HCT116 (cell line): ENCODE measurements around the gene TTLL10. TPM values are rescaled to one million over a fixed set of nuclear protein-coding genes. Genes with fewer than 3 reads are reported as not detected.

Source experiments
- ATAC-seq: fragments of 200-7000 bp; cut with Tn5 transposase; 2 replicates; pipeline ENCODE4 v1.9.1; 2020; ENCODE audit warnings: mild to moderate bottlenecking, moderate library complexity
- BruUV-seq: library from RNA; stranded (reverse); fragments of 400-500 nt; replicated peaks from 2 replicates; lab custom pipeline; 2021; lab: Mats Ljungman, UMichigan
- CTCF ChIA-PET: fragments of 300-600 bp; sonication (Branson Sonifier 250); formaldehyde crosslinking; loops from one replicate; lab custom pipeline; 2021; ENCODE audit warnings: antibody characterized with exemption; lab: Charles Lee
- POLR2A ChIA-PET: fragments of 300-600, 350-600 bp; sonication (Branson Sonifier 250); formaldehyde crosslinking; loops from one replicate; lab custom pipeline; 2021; ENCODE audit warnings: antibody characterized with exemption; lab: Charles Lee
- RAD21 ChIA-PET, 2 experiments: fragments of 300-600 bp; sonication (Branson Sonifier 250); formaldehyde crosslinking; loops; one replicate each; lab custom pipeline; 2023; ENCODE audit warnings: low total read pairs in 2 of 2; ENCODE audit not compliant: uncharacterized antibody in 2 of 2, unreplicated experiment in 2 of 2, low non-redundant PET in 1 of 2; lab: Charles Lee
- DNase-seq: peaks from one replicate; pipeline ENCODE4 v3.0.0-alpha.2; 2010; ENCODE audit warnings: low read depth, low spot score
- H2AFZ ChIP-seq: fragments of 200-600 bp; shearing (Covaris generic), sonication (generic); 2 replicates; pipeline ENCODE4 v1.6.1; 2017; ENCODE audit warnings: low read depth, mixed run types, mixed read lengths, antibody characterized with exemption, low read length; ENCODE audit not compliant: poor library complexity, severe bottlenecking
- H3K27ac ChIP-seq: 2 replicates; pipeline ENCODE4 v1.5.1; 2012; ENCODE audit warnings: low read depth, low read length
- H3K27me3 ChIP-seq: fragments of 200-600 bp; sonication (generic); 2 replicates; pipeline ENCODE4 v1.6.1; 2016; ENCODE audit warnings: mixed run types, low read length, mixed read lengths; ENCODE audit not compliant: insufficient read depth
- H3K36me3 ChIP-seq, 2 experiments: fragments of 200-500 bp in 1 of 2; fragments of 200-600 bp in 1 of 2; sonication (Bioruptor generic) in 1 of 2; sonication (generic) in 1 of 2; 2 replicates each; pipeline versions ENCODE4 v1.5.1 to v1.6.1; 2014 to 2016; ENCODE audit warnings: low read length in 2 of 2, inconsistent platforms in 1 of 2, mixed read lengths in 1 of 2, mixed run types in 1 of 2; ENCODE audit not compliant: insufficient read depth in 2 of 2, control insufficient read depth in 1 of 2
- H3K4me1 ChIP-seq, 2 experiments: fragments of 200-600 bp in 1 of 2; sonication (generic) in 1 of 2; 2 replicates each; pipeline versions ENCODE4 v1.5.1 to v1.6.1; 2012 to 2017; ENCODE audit warnings: low read length in 2 of 2, inconsistent platforms in 1 of 2, mild to moderate bottlenecking in 1 of 2, mixed read lengths in 1 of 2, mixed run types in 1 of 2, moderate library complexity in 1 of 2; ENCODE audit not compliant: insufficient read depth in 2 of 2, control insufficient read depth in 1 of 2
- H3K4me2 ChIP-seq: fragments of 200-600 bp; sonication (generic); 2 replicates; pipeline ENCODE4 v1.6.1; 2017; ENCODE audit warnings: mixed run types, low read length, mixed read lengths
- H3K4me3 ChIP-seq, 2 experiments: fragments of 200-600 bp in 1 of 2; sonication (generic) in 1 of 2; replicated peaks in 1 of 2; 2 replicates each; pipeline ENCODE4 v1.5.1; 2011 to 2016; ENCODE audit warnings: low read length in 2 of 2, control low read depth in 1 of 2, low read depth in 1 of 2, mild to moderate bottlenecking in 1 of 2, mixed read lengths in 1 of 2, mixed run types in 1 of 2
- H3K79me2 ChIP-seq: fragments of 200-600 bp; sonication (generic); 2 replicates; pipeline ENCODE4 v1.6.1; 2017; ENCODE audit warnings: mild to moderate bottlenecking, mixed run types, low read length, moderate library complexity, mixed read lengths; ENCODE audit not compliant: insufficient read depth
- H3K9ac ChIP-seq: fragments of 200-600 bp; sonication (generic); 2 replicates; pipeline ENCODE4 v1.6.1; 2016; ENCODE audit warnings: low read length, mixed read lengths
- H3K9me2 ChIP-seq: fragments of 200-600 bp; sonication (generic), shearing (Covaris generic); 2 replicates; pipeline ENCODE4 v1.6.1; 2017; ENCODE audit warnings: mixed run types, mild to moderate bottlenecking, moderate library complexity; ENCODE audit not compliant: insufficient read depth
- H3K9me3 ChIP-seq, 2 experiments: fragments of 200-500 bp in 1 of 2; fragments of 200-600 bp in 1 of 2; sonication (Bioruptor generic) in 1 of 2; sonication (generic) in 1 of 2; 2 replicates each; pipeline ENCODE4 v1.6.1; 2014 to 2017; ENCODE audit warnings: low read length in 2 of 2, mixed read lengths in 2 of 2, inconsistent platforms in 1 of 2, low read depth in 1 of 2, mild to moderate bottlenecking in 1 of 2, mixed run types in 1 of 2, moderate library complexity in 1 of 2; ENCODE audit not compliant: control insufficient read depth in 1 of 2, insufficient read depth in 1 of 2
- H4K20me1 ChIP-seq: fragments of 200-600 bp; sonication (generic), shearing (Covaris generic); 2 replicates; pipeline ENCODE4 v1.6.1; 2017; ENCODE audit warnings: mixed run types, mild to moderate bottlenecking, moderate library complexity; ENCODE audit not compliant: insufficient read depth
- CBX3 ChIP-seq: IDR thresholded peaks from 2 replicates; pipeline ENCODE4 v1.6.1; 2012; ENCODE audit warnings: low read depth
- EGR1 ChIP-seq: IDR thresholded peaks from 2 replicates; pipeline ENCODE4 v1.6.1; 2012; ENCODE audit warnings: low read depth
- JUND ChIP-seq: IDR thresholded peaks from 2 replicates; pipeline ENCODE4 v1.6.1; 2012
- POLR2A ChIP-seq: IDR thresholded peaks from 2 replicates; pipeline ENCODE4 v1.7.0; 2011; ENCODE audit warnings: borderline replicate concordance; ENCODE audit not compliant: insufficient read depth, insufficient read length; ENCODE audit errors: extremely low read depth
- SIN3A ChIP-seq: IDR thresholded peaks from 2 replicates; pipeline ENCODE4 v1.6.1; 2012; ENCODE audit warnings: low read depth
- SP1 ChIP-seq: IDR thresholded peaks from 2 replicates; pipeline ENCODE4 v1.6.1; 2012; ENCODE audit warnings: low read depth
- TCF7L2 ChIP-seq: IDR thresholded peaks from 2 replicates; pipeline ENCODE4 v1.7.0; 2011; ENCODE audit warnings: borderline replicate concordance, inconsistent platforms; ENCODE audit not compliant: insufficient read depth, insufficient read length; ENCODE audit errors: extremely low read depth
- YY1 ChIP-seq: IDR thresholded peaks from 2 replicates; pipeline ENCODE4 v1.6.1; 2011; ENCODE audit warnings: low read length, low read depth, moderate library complexity, mild to moderate bottlenecking; ENCODE audit not compliant: insufficient replicate concordance; ENCODE audit errors: extremely low read depth
- ZFX ChIP-seq: fragments of 450-650 bp; IDR thresholded peaks from 2 replicates; pipeline ENCODE4 v1.6.1; 2017
- ZNF274 ChIP-seq: fragments of 200-500 bp; sonication (Bioruptor generic); IDR thresholded peaks from 2 replicates; pipeline ENCODE4 v1.6.1; 2014; ENCODE audit warnings: mild to moderate bottlenecking, low read depth, low read length, inconsistent platforms
- intact Hi-C: fragments of 100-400 bp; cut with micrococcal nuclease; formaldehyde crosslinking; loops from 2 replicates; pipeline ENCODE4 v1.10.0; 2022
- total RNA-seq: library from RNA; stranded (reverse); gene quantifications from one replicate; pipeline ENCODE4 v1.2.1, GENCODE V29; 2021; ENCODE audit not compliant: unreplicated experiment
- TF ChIP-seq, protein P1 (sequence below): IDR thresholded peaks from 2 replicates; pipeline ENCODE4 v1.6.1; 2011; ENCODE audit warnings: mild to moderate bottlenecking, low read length, moderate library complexity; ENCODE audit not compliant: insufficient replicate concordance; ENCODE audit errors: extremely low read depth
- TF ChIP-seq, protein P2 (sequence below), 3 experiments: fragments of 200-600 bp in 1 of 3; sonication (generic) in 1 of 3; IDR thresholded peaks in 2 of 3; conservative IDR thresholded peaks in 1 of 3; 2 replicates each; pipeline ENCODE4 v1.5.1; 2012 to 2017; ENCODE audit warnings: low read depth in 2 of 3, low read length in 2 of 3, antibody characterized with exemption in 1 of 3, borderline replicate concordance in 1 of 3, control low read depth in 1 of 3, mild to moderate bottlenecking in 1 of 3, mixed read lengths in 1 of 3, mixed run types in 1 of 3, moderate library complexity in 1 of 3; ENCODE audit not compliant: insufficient read depth in 1 of 3
- TF ChIP-seq, protein P3 (sequence below): IDR thresholded peaks from 2 replicates; pipeline ENCODE4 v1.6.1; 2012

TTLL10 gene
- total RNA-seq, 1 experiment from 2014 or later, result 0.10 TPM

DNA sequence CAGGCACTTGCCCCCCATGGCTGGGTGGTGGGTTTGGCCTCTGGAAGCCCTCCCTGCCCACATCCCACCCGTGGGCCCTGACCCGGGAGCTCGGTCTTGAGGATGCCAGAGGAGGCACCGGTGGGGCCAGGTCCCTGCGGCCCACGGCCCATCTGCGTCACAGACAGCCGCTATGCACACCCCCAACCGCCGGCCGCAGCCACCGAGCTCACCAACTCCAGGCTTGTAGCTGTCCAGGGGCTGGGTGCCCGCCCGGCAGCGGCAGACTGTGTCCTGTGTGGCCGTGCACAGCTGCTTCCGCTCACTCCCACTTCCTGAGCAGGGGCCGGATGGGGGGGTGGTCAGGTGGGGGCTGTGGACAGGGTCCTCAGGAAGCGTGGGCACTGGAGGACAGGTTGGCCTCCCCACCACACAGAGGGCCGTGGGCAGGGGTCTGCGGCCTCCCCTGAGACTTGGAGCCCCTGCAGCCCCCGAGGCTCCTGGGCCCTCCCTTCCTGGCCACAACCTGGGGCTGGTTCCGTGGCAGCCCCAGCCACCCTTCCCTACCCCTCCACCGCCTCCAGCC is 39.2 kb downstream of the TTLL10 start:
- CTCF ChIA-PET, result no interaction called here
- no TSS peak for BruUV-seq

More for the DNA sequence above, 39.2 kb downstream of the TTLL10 start:
- peaks cover 12 to 16% of the 10 kb centered on the region in 2 experiments for H3K4me1 ChIP-seq
- H3K9me3 ChIP-seq, result no peaks in the 10 kb centered on the region
- no peak for DNase-seq
- ATAC-seq, result no peak
- no peaks in the 10 kb centered on the region for H4K20me1 ChIP-seq
- H3K9ac ChIP-seq, result no peak overlapping the region
- ChIA-PET POLR2A (interaction anchor here (1.7 kb wide), 1 partner anchor 48 kb away, joined by 3 read pairs; no protein-coding TSS in a partner anchor), RAD21 (interaction anchor here in 1 of 2 experiments (0.6 kb wide), 1 partner anchor 81 kb away, joined by 3 read pairs; no protein-coding TSS in a partner anchor)
- no peaks in the 10 kb centered on the region for H3K27me3 ChIP-seq
- H3K79me2 ChIP-seq, result no peaks in the 10 kb centered on the region
- no peak overlapping the region for H3K4me2 ChIP-seq
- no peak overlapping the region for H2AFZ ChIP-seq
- TF ChIP-seq SP1 (no peak), CBX3 (no peak), EGR1 (no peak), JUND (no peak), TCF7L2 (no peak), YY1 (no peak), SIN3A (no peak), ZNF274 (no peak), POLR2A (no peak), ZFX (no peak)
- TF ChIP-seq, protein P1, sequence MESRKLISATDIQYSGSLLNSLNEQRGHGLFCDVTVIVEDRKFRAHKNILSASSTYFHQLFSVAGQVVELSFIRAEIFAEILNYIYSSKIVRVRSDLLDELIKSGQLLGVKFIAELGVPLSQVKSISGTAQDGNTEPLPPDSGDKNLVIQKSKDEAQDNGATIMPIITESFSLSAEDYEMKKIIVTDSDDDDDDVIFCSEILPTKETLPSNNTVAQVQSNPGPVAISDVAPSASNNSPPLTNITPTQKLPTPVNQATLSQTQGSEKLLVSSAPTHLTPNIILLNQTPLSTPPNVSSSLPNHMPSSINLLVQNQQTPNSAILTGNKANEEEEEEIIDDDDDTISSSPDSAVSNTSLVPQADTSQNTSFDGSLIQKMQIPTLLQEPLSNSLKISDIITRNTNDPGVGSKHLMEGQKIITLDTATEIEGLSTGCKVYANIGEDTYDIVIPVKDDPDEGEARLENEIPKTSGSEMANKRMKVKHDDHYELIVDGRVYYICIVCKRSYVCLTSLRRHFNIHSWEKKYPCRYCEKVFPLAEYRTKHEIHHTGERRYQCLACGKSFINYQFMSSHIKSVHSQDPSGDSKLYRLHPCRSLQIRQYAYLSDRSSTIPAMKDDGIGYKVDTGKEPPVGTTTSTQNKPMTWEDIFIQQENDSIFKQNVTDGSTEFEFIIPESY, result no peak
- TF ChIP-seq, protein P2, sequence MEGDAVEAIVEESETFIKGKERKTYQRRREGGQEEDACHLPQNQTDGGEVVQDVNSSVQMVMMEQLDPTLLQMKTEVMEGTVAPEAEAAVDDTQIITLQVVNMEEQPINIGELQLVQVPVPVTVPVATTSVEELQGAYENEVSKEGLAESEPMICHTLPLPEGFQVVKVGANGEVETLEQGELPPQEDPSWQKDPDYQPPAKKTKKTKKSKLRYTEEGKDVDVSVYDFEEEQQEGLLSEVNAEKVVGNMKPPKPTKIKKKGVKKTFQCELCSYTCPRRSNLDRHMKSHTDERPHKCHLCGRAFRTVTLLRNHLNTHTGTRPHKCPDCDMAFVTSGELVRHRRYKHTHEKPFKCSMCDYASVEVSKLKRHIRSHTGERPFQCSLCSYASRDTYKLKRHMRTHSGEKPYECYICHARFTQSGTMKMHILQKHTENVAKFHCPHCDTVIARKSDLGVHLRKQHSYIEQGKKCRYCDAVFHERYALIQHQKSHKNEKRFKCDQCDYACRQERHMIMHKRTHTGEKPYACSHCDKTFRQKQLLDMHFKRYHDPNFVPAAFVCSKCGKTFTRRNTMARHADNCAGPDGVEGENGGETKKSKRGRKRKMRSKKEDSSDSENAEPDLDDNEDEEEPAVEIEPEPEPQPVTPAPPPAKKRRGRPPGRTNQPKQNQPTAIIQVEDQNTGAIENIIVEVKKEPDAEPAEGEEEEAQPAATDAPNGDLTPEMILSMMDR (IDR thresholded peaks at IDR 0.05 in 2 of 3, conservative IDR thresholded peaks at IDR 0.05 in 1 of 3; ENCODE audit: borderline replicate concordance in 1 of 3, insufficient read depth in 1 of 3, low read depth in 2 of 3, low read length in 2 of 3), result no peak
- TF ChIP-seq, protein P3, sequence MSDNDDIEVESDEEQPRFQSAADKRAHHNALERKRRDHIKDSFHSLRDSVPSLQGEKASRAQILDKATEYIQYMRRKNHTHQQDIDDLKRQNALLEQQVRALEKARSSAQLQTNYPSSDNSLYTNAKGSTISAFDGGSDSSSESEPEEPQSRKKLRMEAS, result no peak
- no peak overlapping the region for H3K4me3 ChIP-seq
- intact Hi-C loops, result no loop called here
- peaks cover 2 to 10% of the 10 kb centered on the region in 2 experiments; a peak in 2 of 4 replicates for H3K36me3 ChIP-seq
- no peaks in the 10 kb centered on the region for H3K9me2 ChIP-seq
- no peak overlapping the region for H3K27ac ChIP-seq
